ENCODE measurements around the gene TTLL13. TPM values are rescaled to one million over a fixed set of nuclear protein-coding genes. Genes with fewer than 3 reads are reported as not detected.
A peak's percentile ranks its signal among the peaks of the same experiment; 100 is the strongest.

The TTLL13 gene
- total and polyA plus RNA-seq, 9 of the 15 experiments (the other 6 are each of a cell fraction or from before 2014, with no cell fraction given): 0.05 to 0.24 (median 0.11) TPM; not detected in 1

DNA sequence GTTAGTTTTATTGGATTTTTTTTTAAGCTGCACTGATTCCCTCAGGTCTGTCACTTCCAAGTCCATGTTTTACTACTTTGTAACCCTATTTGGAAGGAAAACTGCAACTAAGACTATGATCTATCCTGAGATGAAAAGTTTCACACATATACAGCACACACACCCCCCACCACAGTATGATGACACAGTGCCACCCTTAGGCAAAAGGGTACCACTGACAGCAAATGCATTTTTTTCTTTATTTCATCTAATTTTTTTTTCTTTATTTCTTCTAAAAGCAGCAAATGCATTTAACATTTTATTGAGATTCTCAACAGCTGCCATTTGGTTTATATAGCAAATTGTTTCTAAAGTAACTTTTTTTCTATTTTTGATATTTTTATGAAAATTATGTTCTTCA is 37.3 kb downstream of the TTLL13 start:
- ATAC-seq: peak; percentile 92
- no peaks in the 10 kb centered on the region for H3K9me3 ChIP-seq (replicated peaks; ENCODE audit: control insufficient read depth, insufficient read depth, low read depth, low read length)
- peak; percentile 80 for FAIRE-seq
- ChIA-PET POLR2A (interaction anchor here (1.8 kb wide), 1 partner anchor 195 kb away, joined by 4 read pairs; no protein-coding TSS in a partner anchor), CTCF (ENCODE audit: low intra/inter-chr PET ratio) (interaction anchor here (0.6 to 0.7 kb wide), 6 partner anchors 131 to 629 kb away, joined by 3 to 8 read pairs (median 4); no protein-coding TSS in a partner anchor)
- H3K4me2 ChIP-seq (ENCODE audit: insufficient read depth, low read length): no peak overlapping the region
- H3K4me3 ChIP-seq: no peak overlapping the region
- in situ Hi-C loops (cut with MboI) (no loop called here), intact Hi-C loops (cut with micrococcal nuclease) (loop anchor here (1.0 to 10.0 kb wide), 3 partner anchors 54 to 542 kb away; partner anchors contain the start of genes CIB1 and GDPGP1)
- peak in 2 of 4 experiments; percentile 45 to 55 for DNase-seq (ENCODE audit: extremely low read depth in 1 of 4, low spot score in 3 of 4)
- BruUV-seq (replicated peaks): no TSS peak
- H3K9ac ChIP-seq (ENCODE audit: insufficient read depth in 1 of 2, low read depth in 2 of 2, low read length in 2 of 2): no peak overlapping the region
- H2AFZ ChIP-seq (ENCODE audit: low read depth, low read length): no peak overlapping the region
- H3K36me3 ChIP-seq (ENCODE audit: control insufficient read depth, insufficient read depth, low read length): no peaks in the 10 kb centered on the region
- peaks cover 2 to 3% of the 10 kb centered on the region in 2 experiments; a peak in 3 of 5 replicates for H3K4me1 ChIP-seq (replicated peaks in 1 of 2; ENCODE audit: control insufficient read depth in 2 of 2, insufficient read depth in 2 of 2, low read length in 2 of 2)
- H3K79me2 ChIP-seq (ENCODE audit: control insufficient read depth, insufficient read depth, low read length): no peaks in the 10 kb centered on the region
- no peaks in the 10 kb centered on the region for H3K27me3 ChIP-seq (ENCODE audit: control insufficient read depth in 2 of 2, insufficient read depth in 2 of 2, low read length in 2 of 2)
- H3K9me1 ChIP-seq (ENCODE audit: control insufficient read depth, insufficient read depth, low read length): no peaks in the 10 kb centered on the region
- H4K20me1 ChIP-seq (replicated peaks; ENCODE audit: control insufficient read depth, insufficient read depth, low read length): no peaks in the 10 kb centered on the region
- no peak overlapping the region for H3K27ac ChIP-seq (ENCODE audit: extremely low read depth, low read depth, low read length)
- TF ChIP-seq, protein P1, sequence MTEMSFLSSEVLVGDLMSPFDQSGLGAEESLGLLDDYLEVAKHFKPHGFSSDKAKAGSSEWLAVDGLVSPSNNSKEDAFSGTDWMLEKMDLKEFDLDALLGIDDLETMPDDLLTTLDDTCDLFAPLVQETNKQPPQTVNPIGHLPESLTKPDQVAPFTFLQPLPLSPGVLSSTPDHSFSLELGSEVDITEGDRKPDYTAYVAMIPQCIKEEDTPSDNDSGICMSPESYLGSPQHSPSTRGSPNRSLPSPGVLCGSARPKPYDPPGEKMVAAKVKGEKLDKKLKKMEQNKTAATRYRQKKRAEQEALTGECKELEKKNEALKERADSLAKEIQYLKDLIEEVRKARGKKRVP (CRISPR knock-in tag; IDR thresholded peaks at IDR 0.05): no peak
- TF ChIP-seq DIDO1 (tag; IDR thresholded peaks at IDR 0.05; ENCODE audit: low read depth) (no peak), USF2 (CRISPR knock-in tag; IDR thresholded peaks at IDR 0.05) (no peak), NCOA6 (IDR thresholded peaks at IDR 0.05) (no peak), CUX1 (CRISPR knock-in tag; IDR thresholded peaks at IDR 0.05) (no peak), FOXJ3 (CRISPR knock-in tag; IDR thresholded peaks at IDR 0.05) (no peak), CBX1 (IDR thresholded peaks at IDR 0.05; ENCODE audit: low read depth) (no peak), ZNF384 (IDR thresholded peaks at IDR 0.05; ENCODE audit: low read depth, low read length) (peak; percentile 80), BCL6 (CRISPR knock-in tag; IDR thresholded peaks at IDR 0.05) (no peak)
- TF ChIP-seq, protein P2, sequence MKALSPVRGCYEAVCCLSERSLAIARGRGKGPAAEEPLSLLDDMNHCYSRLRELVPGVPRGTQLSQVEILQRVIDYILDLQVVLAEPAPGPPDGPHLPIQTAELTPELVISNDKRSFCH (CRISPR knock-in tag; IDR thresholded peaks at IDR 0.05): no peak
- TF ChIP-seq, protein P2 (tag; IDR thresholded peaks at IDR 0.05): no peak
- TF ChIP-seq, protein P3, sequence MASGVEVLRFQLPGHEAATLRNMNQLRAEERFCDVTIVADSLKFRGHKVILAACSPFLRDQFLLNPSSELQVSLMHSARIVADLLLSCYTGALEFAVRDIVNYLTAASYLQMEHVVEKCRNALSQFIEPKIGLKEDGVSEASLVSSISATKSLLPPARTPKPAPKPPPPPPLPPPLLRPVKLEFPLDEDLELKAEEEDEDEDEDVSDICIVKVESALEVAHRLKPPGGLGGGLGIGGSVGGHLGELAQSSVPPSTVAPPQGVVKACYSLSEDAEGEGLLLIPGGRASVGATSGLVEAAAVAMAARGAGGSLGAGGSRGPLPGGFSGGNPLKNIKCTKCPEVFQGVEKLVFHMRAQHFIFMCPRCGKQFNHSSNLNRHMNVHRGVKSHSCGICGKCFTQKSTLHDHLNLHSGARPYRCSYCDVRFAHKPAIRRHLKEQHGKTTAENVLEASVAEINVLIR (CRISPR knock-in tag; IDR thresholded peaks at IDR 0.05): no peak
- TF ChIP-seq, protein P4, sequence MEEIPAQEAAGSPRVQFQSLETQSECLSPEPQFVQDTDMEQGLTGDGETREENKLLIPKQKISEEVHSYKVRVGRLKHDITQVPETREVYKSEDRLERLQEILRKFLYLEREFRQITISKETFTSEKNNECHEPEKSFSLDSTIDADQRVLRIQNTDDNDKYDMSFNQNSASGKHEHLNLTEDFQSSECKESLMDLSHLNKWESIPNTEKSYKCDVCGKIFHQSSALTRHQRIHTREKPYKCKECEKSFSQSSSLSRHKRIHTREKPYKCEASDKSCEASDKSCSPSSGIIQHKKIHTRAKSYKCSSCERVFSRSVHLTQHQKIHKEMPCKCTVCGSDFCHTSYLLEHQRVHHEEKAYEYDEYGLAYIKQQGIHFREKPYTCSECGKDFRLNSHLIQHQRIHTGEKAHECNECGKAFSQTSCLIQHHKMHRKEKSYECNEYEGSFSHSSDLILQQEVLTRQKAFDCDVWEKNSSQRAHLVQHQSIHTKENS (CRISPR knock-in tag; IDR thresholded peaks at IDR 0.05): no peak

Measured in K562 (cell line).